ENCODE results near the gene SNRK. TPM values are rescaled to one million over a fixed set of nuclear protein-coding genes. Genes with fewer than 3 reads are reported as not detected.

Gene SNRK
- total and polyA plus RNA-seq, 2 of the 13 experiments (the other 11 are each of a cell fraction or from before 2014, with no cell fraction given) = 11.4 to 16.1 TPM

DNA sequence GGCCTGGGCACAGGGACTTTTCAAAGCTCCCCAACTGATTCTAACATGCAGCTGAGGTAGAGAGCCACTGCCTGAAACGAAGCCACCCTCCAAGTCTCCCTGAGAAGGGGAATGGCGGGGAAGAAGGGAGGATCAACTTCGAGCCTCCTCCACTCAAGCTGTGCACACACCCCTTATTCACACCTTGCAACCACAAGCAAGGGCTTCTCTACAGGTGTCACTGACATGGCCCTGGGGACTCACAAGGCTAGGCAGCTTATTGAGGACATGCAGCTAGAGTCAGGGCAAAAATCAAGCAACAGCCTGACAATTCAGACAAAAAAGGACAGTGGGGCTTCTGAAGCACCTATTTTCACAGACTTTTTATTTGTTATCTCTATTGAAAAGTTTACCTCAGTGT is 85.2 kb downstream of the SNRK start:
- Histone ChIP-seq H3K27me3 (ENCODE audit: control insufficient read depth in 1 of 2, insufficient read depth in 2 of 2, low read length in 2 of 2) (no peaks in the 10 kb centered on the region), H3K27ac (ENCODE audit: extremely low read length, insufficient read depth, low read length) (no peak overlapping the region), H3K79me2 (ENCODE audit: insufficient read depth, low read length) (no peaks in the 10 kb centered on the region), H3K4me3 (replicated peaks in 1 of 3; ENCODE audit: insufficient read depth in 1 of 3, low read depth in 2 of 3, low read length in 3 of 3) (no peak overlapping the region), H3K4me1 (ENCODE audit: insufficient read depth, low read length) (no peaks in the 10 kb centered on the region), H3K36me3 (replicated peaks in 1 of 2; ENCODE audit: control insufficient read depth in 1 of 2, insufficient read depth in 2 of 2, low read length in 2 of 2) (no peaks in the 10 kb centered on the region), H2AFZ (ENCODE audit: low read length) (no peak overlapping the region), H3K9me3 (ENCODE audit: low read length) (no peaks in the 10 kb centered on the region), H3K4me2 (ENCODE audit: low read depth, low read length) (no peak overlapping the region), H4K20me1 (ENCODE audit: insufficient read depth, low read length) (no peaks in the 10 kb centered on the region), H3K9ac (ENCODE audit: insufficient read depth, low read depth, low read length) (no peak overlapping the region)
- no peak for ATAC-seq
- WGBS (ENCODE audit: low lambda C conversion rate) = 59% methylated on average over 3 of the region's 3 CpGs
- ChIA-PET POLR2A (no interaction called here), CTCF (ENCODE audit: low intra/inter-chr PET ratio, low total read pairs) (no interaction called here)
- FAIRE-seq = no peak
- TF ChIP-seq GLMP (CRISPR knock-in tag; IDR thresholded peaks at IDR 0.05; ENCODE audit: borderline replicate concordance) (no peak), ZBTB8A (CRISPR knock-in tag; IDR thresholded peaks at IDR 0.05; ENCODE audit: borderline replicate concordance, low read depth) (no peak), ISX (CRISPR knock-in tag; conservative IDR thresholded peaks at IDR 0.05) (no peak), MYNN (CRISPR knock-in tag; IDR thresholded peaks at IDR 0.05; ENCODE audit: low read depth) (no peak), ERF (CRISPR knock-in tag; IDR thresholded peaks at IDR 0.05) (no peak), KLF11 (CRISPR knock-in tag; IDR thresholded peaks at IDR 0.05) (no peak), ZNF83 (CRISPR knock-in tag; IDR thresholded peaks at IDR 0.05; ENCODE audit: borderline replicate concordance) (no peak), GMEB1 (CRISPR knock-in tag; IDR thresholded peaks at IDR 0.05; ENCODE audit: borderline replicate concordance) (no peak), HIVEP1 (CRISPR knock-in tag; IDR thresholded peaks at IDR 0.05) (no peak)
- TF ChIP-seq, protein P1, sequence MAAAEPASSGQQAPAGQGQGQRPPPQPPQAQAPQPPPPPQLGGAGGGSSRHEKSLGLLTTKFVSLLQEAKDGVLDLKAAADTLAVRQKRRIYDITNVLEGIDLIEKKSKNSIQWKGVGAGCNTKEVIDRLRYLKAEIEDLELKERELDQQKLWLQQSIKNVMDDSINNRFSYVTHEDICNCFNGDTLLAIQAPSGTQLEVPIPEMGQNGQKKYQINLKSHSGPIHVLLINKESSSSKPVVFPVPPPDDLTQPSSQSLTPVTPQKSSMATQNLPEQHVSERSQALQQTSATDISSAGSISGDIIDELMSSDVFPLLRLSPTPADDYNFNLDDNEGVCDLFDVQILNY (CRISPR knock-in tag; conservative IDR thresholded peaks at IDR 0.05) = no peak
- TF ChIP-seq, protein P2, sequence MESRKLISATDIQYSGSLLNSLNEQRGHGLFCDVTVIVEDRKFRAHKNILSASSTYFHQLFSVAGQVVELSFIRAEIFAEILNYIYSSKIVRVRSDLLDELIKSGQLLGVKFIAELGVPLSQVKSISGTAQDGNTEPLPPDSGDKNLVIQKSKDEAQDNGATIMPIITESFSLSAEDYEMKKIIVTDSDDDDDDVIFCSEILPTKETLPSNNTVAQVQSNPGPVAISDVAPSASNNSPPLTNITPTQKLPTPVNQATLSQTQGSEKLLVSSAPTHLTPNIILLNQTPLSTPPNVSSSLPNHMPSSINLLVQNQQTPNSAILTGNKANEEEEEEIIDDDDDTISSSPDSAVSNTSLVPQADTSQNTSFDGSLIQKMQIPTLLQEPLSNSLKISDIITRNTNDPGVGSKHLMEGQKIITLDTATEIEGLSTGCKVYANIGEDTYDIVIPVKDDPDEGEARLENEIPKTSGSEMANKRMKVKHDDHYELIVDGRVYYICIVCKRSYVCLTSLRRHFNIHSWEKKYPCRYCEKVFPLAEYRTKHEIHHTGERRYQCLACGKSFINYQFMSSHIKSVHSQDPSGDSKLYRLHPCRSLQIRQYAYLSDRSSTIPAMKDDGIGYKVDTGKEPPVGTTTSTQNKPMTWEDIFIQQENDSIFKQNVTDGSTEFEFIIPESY (CRISPR knock-in tag; IDR thresholded peaks at IDR 0.05) = no peak
- TF ChIP-seq, protein P3, sequence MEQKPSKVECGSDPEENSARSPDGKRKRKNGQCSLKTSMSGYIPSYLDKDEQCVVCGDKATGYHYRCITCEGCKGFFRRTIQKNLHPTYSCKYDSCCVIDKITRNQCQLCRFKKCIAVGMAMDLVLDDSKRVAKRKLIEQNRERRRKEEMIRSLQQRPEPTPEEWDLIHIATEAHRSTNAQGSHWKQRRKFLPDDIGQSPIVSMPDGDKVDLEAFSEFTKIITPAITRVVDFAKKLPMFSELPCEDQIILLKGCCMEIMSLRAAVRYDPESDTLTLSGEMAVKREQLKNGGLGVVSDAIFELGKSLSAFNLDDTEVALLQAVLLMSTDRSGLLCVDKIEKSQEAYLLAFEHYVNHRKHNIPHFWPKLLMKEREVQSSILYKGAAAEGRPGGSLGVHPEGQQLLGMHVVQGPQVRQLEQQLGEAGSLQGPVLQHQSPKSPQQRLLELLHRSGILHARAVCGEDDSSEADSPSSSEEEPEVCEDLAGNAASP (CRISPR knock-in tag; IDR thresholded peaks at IDR 0.05; ENCODE audit: borderline replicate concordance) = no peak
- TF ChIP-seq, protein P4, sequence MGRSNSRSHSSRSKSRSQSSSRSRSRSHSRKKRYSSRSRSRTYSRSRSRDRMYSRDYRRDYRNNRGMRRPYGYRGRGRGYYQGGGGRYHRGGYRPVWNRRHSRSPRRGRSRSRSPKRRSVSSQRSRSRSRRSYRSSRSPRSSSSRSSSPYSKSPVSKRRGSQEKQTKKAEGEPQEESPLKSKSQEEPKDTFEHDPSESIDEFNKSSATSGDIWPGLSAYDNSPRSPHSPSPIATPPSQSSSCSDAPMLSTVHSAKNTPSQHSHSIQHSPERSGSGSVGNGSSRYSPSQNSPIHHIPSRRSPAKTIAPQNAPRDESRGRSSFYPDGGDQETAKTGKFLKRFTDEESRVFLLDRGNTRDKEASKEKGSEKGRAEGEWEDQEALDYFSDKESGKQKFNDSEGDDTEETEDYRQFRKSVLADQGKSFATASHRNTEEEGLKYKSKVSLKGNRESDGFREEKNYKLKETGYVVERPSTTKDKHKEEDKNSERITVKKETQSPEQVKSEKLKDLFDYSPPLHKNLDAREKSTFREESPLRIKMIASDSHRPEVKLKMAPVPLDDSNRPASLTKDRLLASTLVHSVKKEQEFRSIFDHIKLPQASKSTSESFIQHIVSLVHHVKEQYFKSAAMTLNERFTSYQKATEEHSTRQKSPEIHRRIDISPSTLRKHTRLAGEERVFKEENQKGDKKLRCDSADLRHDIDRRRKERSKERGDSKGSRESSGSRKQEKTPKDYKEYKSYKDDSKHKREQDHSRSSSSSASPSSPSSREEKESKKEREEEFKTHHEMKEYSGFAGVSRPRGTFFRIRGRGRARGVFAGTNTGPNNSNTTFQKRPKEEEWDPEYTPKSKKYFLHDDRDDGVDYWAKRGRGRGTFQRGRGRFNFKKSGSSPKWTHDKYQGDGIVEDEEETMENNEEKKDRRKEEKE (IDR thresholded peaks at IDR 0.05) = no peak
- TF ChIP-seq, protein P5, sequence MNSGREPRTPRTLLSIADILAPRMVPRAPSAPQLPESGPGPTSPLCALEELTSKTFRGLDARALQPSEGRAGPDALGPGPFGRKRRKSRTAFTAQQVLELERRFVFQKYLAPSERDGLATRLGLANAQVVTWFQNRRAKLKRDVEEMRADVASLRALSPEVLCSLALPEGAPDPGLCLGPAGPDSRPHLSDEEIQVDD (CRISPR knock-in tag; IDR thresholded peaks at IDR 0.05; ENCODE audit: borderline replicate concordance) = no peak
- intact Hi-C loops (cut with micrococcal nuclease; ENCODE audit: unreplicated experiment) (no loop called here), in situ Hi-C loops (cut with HindIII; ENCODE audit: extremely low pct_ligation_motif_present, low pct_unique_long_range_greater_than_20kb) (no loop called here)
- no peak for DNase-seq (ENCODE audit: low spot score)
- BruUV-seq (replicated peaks) = no TSS peak

Measured in HepG2 (cell line).